Mammary epithelial cell (primary cell): ENCODE measurements around the gene ANXA2R.

ENCODE experiments used
- EZH2 ChIP-seq: IDR thresholded peaks from 2 replicates; pipeline ENCODE4 v1.6.1; 2012; ENCODE audit warnings: low read length, inconsistent platforms, borderline replicate concordance
- TF ChIP-seq, protein P1 (sequence below), 2 donors: IDR thresholded peaks in 1 of 2; conservative IDR thresholded peaks in 1 of 2; 2 replicates each; pipeline ENCODE4 v1.5.1; 2011 to 2012; ENCODE audit warnings: inconsistent platforms in 2 of 2, low read length in 2 of 2, mild to moderate bottlenecking in 2 of 2, control low read depth in 1 of 2, low read depth in 1 of 2; ENCODE audit not compliant: insufficient read depth in 1 of 2; ENCODE audit errors: extremely low read depth in 1 of 2

DNA sequence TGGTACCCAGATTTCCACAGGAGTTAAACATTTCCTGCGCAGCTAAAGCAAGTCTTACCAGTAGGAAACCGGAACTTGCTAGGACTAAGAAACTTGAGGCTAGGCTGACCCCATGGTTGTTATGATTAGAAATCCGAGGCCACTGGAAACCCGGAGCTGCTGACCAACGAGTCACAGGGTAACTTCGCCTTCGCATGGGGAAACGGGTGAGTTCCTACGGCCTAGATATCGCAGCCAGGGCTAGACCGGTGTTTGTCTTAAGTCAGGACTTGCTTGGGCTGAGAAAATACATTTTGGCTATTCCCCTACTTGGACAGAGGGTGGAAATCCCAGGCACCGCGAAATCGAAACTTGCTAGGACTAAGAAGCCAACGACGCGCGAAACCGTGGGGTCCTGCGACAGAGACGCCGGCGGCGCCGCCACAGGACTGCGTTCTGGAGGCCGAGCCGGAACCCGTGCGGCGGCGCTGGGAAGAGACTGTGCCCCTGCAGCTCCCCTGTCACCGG lies 1.6 kb upstream of the ANXA2R start:
- TF ChIP-seq, protein P1, sequence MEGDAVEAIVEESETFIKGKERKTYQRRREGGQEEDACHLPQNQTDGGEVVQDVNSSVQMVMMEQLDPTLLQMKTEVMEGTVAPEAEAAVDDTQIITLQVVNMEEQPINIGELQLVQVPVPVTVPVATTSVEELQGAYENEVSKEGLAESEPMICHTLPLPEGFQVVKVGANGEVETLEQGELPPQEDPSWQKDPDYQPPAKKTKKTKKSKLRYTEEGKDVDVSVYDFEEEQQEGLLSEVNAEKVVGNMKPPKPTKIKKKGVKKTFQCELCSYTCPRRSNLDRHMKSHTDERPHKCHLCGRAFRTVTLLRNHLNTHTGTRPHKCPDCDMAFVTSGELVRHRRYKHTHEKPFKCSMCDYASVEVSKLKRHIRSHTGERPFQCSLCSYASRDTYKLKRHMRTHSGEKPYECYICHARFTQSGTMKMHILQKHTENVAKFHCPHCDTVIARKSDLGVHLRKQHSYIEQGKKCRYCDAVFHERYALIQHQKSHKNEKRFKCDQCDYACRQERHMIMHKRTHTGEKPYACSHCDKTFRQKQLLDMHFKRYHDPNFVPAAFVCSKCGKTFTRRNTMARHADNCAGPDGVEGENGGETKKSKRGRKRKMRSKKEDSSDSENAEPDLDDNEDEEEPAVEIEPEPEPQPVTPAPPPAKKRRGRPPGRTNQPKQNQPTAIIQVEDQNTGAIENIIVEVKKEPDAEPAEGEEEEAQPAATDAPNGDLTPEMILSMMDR (conservative IDR thresholded peaks at IDR 0.05 in 1 of 2, IDR thresholded peaks at IDR 0.05 in 1 of 2; ENCODE audit: extremely low read depth in 1 of 2, insufficient read depth in 1 of 2, low read depth in 1 of 2, low read length in 2 of 2): no peak
- TF ChIP-seq EZH2: no peak
